IMR-90 (cell line): Measurements from ENCODE around the gene RNF34.

Source experiments
- BHLHE40 ChIP-seq: fragments of 150-350 bp; IDR thresholded peaks from 2 replicates; pipeline ENCODE4 v1.6.1; 2016; ENCODE audit warnings: mild to moderate bottlenecking, low read depth, low read length
- CEBPB ChIP-seq: IDR thresholded peaks from 2 replicates; pipeline ENCODE4 v1.6.1; 2012; ENCODE audit warnings: low read depth, low read length, improper control_type of control experiment
- CHD1 ChIP-seq: IDR thresholded peaks from 2 replicates; pipeline ENCODE4 v1.6.1; 2012; ENCODE audit warnings: low read depth, low read length, improper control_type of control experiment
- CTCF ChIP-seq: conservative IDR thresholded peaks from 2 replicates; pipeline ENCODE4 v1.5.1; 2012; ENCODE audit warnings: mild to moderate bottlenecking, low read depth, low read length, improper control_type of control experiment
- ELK1 ChIP-seq: fragments of 150-350 bp; IDR thresholded peaks from 2 replicates; pipeline ENCODE4 v1.6.1; 2016; ENCODE audit warnings: low read depth, mild to moderate bottlenecking, low read length, moderate library complexity, borderline replicate concordance
- MAFK ChIP-seq: IDR thresholded peaks from 2 replicates; pipeline ENCODE4 v1.6.1; 2012; ENCODE audit warnings: low read depth, low read length, improper control_type of control experiment
- MXI1 ChIP-seq: IDR thresholded peaks from 2 replicates; pipeline ENCODE4 v1.6.1; 2012; ENCODE audit warnings: low read depth, mild to moderate bottlenecking, low read length, moderate library complexity, borderline replicate concordance
- NFE2L2 ChIP-seq: fragments of 150-350 bp; IDR thresholded peaks from 2 replicates; pipeline ENCODE4 v1.6.1; 2016; ENCODE audit warnings: low read depth, mild to moderate bottlenecking, low read length
- POLR2A ChIP-seq: IDR thresholded peaks from 2 replicates; pipeline ENCODE4 v1.6.1; 2012; ENCODE audit warnings: mild to moderate bottlenecking, low read depth, low read length
- RAD21 ChIP-seq: IDR thresholded peaks from 2 replicates; pipeline ENCODE4 v1.6.1; 2012; ENCODE audit warnings: low read length, improper control_type of control experiment
- RCOR1 ChIP-seq: IDR thresholded peaks from 2 replicates; pipeline ENCODE4 v1.6.1; 2012; ENCODE audit warnings: mild to moderate bottlenecking, low read length, improper control_type of control experiment; ENCODE audit not compliant: insufficient replicate concordance
- RFX5 ChIP-seq: IDR thresholded peaks from 2 replicates; pipeline ENCODE4 v1.8.0; 2012; ENCODE audit warnings: low read depth, mild to moderate bottlenecking, low read length, moderate library complexity

GRCh38 chr12:121461048-121461447, 61.1 kb downstream of the RNF34 start:
- TF ChIP-seq CTCF: no peak
- no peak for TF ChIP-seq POLR2A
- TF ChIP-seq RAD21: no peak
- TF ChIP-seq ELK1: no peak
- TF ChIP-seq CEBPB: no peak
- TF ChIP-seq RFX5: no peak
- TF ChIP-seq RCOR1: no peak
- no peak for TF ChIP-seq MXI1
- TF ChIP-seq MAFK: no peak
- TF ChIP-seq CHD1: no peak
- TF ChIP-seq BHLHE40: no peak
- TF ChIP-seq NFE2L2: no peak
